Activated naive CD4-positive, alpha-beta T cell treated with anti-CD3 and anti-CD28 coated beads, Interleukin-2, amount 10 ng/mL, durations not matched to agents 7 days and 5 days (primary cell): ENCODE measurements around the gene VIT.

ENCODE experiments used
- CTCF ChIA-PET: fragments of 350-600 bp; sonication (Branson Sonifier 250); formaldehyde crosslinking; loops from one replicate; lab custom pipeline; 2021; ENCODE audit warnings: antibody characterized with exemption; lab: Charles Lee
- DNase-seq: peaks from one replicate; pipeline ENCODE4 v3.0.0-alpha.2; 2020
- H3K27ac Mint-ChIP-seq: one replicate; pipeline ENCODE4 v1.8.0; 2021; ENCODE audit warnings: mild to moderate bottlenecking, moderate library complexity, mixed read lengths
- H3K27me3 Mint-ChIP-seq: one replicate; pipeline ENCODE4 v1.8.0; 2021; ENCODE audit warnings: mild to moderate bottlenecking, mixed read lengths
- H3K36me3 Mint-ChIP-seq: one replicate; pipeline ENCODE4 v1.8.0; 2021; ENCODE audit warnings: mixed read lengths
- H3K4me1 Mint-ChIP-seq: one replicate; pipeline ENCODE4 v1.8.0; 2021; ENCODE audit warnings: mixed read lengths
- H3K4me3 Mint-ChIP-seq: one replicate; pipeline ENCODE4 v1.8.0; 2021; ENCODE audit warnings: mild to moderate bottlenecking, moderate library complexity, mixed read lengths
- H3K9me3 Mint-ChIP-seq: one replicate; pipeline ENCODE4 v1.8.0; 2021; ENCODE audit warnings: mixed read lengths

VIT gene

GRCh38 chr2:36711741-36712314 is 15.3 kb downstream of the VIT start:
- Mint-ChIP-seq H3K36me3 (no peaks in the 10 kb centered on the region), H3K9me3 (peaks cover 4% of the 10 kb centered on the region), H3K27ac (no peak overlapping the region), H3K4me1 (no peaks in the 10 kb centered on the region), H3K4me3 (no peak overlapping the region), H3K27me3 (peaks cover 18% of the 10 kb centered on the region)
- DNase-seq: no peak
- CTCF ChIA-PET: no interaction called here

GRCh38 chr2:36713310-36713709 is 16.8 kb downstream of the VIT start:
- Mint-ChIP-seq H3K36me3 (no peaks in the 10 kb centered on the region), H3K4me3 (no peak overlapping the region), H3K9me3 (peaks cover 4% of the 10 kb centered on the region), H3K27ac (no peak overlapping the region), H3K27me3 (peaks cover 7% of the 10 kb centered on the region), H3K4me1 (no peaks in the 10 kb centered on the region)
- CTCF ChIA-PET: no interaction called here
- no peak for DNase-seq

- CTCF ChIA-PET: no interaction called here
- Mint-ChIP-seq H3K9me3 (peaks cover 2% of the 10 kb centered on the region), H3K4me1 (no peaks in the 10 kb centered on the region), H3K27me3 (peaks cover 4% of the 10 kb centered on the region), H3K4me3 (no peak overlapping the region), H3K36me3 (no peaks in the 10 kb centered on the region), H3K27ac (no peak overlapping the region)
- DNase-seq: no peak
Observed at GRCh38 chr2:36716111-36716510, 19.6 kb downstream of the VIT start.

GRCh38 chr2:36717603-36718266 is 21.2 kb downstream of the VIT start:
- no peaks in the 10 kb centered on the region for H3K9me3 Mint-ChIP-seq
- H3K4me1 Mint-ChIP-seq: no peaks in the 10 kb centered on the region
- H3K27ac Mint-ChIP-seq: no peak overlapping the region
- no peak overlapping the region for H3K4me3 Mint-ChIP-seq
- DNase-seq: no peak
- no peaks in the 10 kb centered on the region for H3K36me3 Mint-ChIP-seq
- CTCF ChIA-PET: no interaction called here
- peaks cover 10% of the 10 kb centered on the region for H3K27me3 Mint-ChIP-seq

GRCh38 chr2:36727550-36727949 is 31.0 kb downstream of the VIT start:
- Mint-ChIP-seq H3K4me3 (no peak overlapping the region), H3K36me3 (no peaks in the 10 kb centered on the region), H3K27me3 (peaks cover 11% of the 10 kb centered on the region), H3K4me1 (no peaks in the 10 kb centered on the region), H3K9me3 (no peaks in the 10 kb centered on the region), H3K27ac (no peak overlapping the region)
- CTCF ChIA-PET: no interaction called here
- DNase-seq: no peak

- Mint-ChIP-seq H3K4me3 (no peak overlapping the region), H3K27ac (no peak overlapping the region), H3K36me3 (no peaks in the 10 kb centered on the region), H3K9me3 (no peaks in the 10 kb centered on the region), H3K4me1 (no peaks in the 10 kb centered on the region), H3K27me3 (peaks cover 13% of the 10 kb centered on the region)
- CTCF ChIA-PET: no interaction called here
- DNase-seq: no peak
Observed at GRCh38 chr2:36729067-36729466, 32.6 kb downstream of the VIT start.

GRCh38 chr2:36731941-36732672 is 35.6 kb downstream of the VIT start:
- Mint-ChIP-seq H3K4me1 (no peaks in the 10 kb centered on the region), H3K4me3 (no peak overlapping the region), H3K27ac (no peak overlapping the region), H3K27me3 (peaks cover 12% of the 10 kb centered on the region), H3K9me3 (no peaks in the 10 kb centered on the region), H3K36me3 (no peaks in the 10 kb centered on the region)
- CTCF ChIA-PET: no interaction called here
- DNase-seq: no peak

GRCh38 chr2:36732673-36733036 is 36.1 kb downstream of the VIT start:
- Mint-ChIP-seq H3K27me3 (peaks cover 17% of the 10 kb centered on the region), H3K27ac (no peak overlapping the region), H3K4me3 (no peak overlapping the region), H3K9me3 (no peaks in the 10 kb centered on the region), H3K4me1 (no peaks in the 10 kb centered on the region), H3K36me3 (no peaks in the 10 kb centered on the region)
- no peak for DNase-seq
- CTCF ChIA-PET: no interaction called here

- Mint-ChIP-seq H3K4me3 (no peak overlapping the region), H3K36me3 (no peaks in the 10 kb centered on the region), H3K9me3 (no peaks in the 10 kb centered on the region), H3K4me1 (no peaks in the 10 kb centered on the region), H3K27me3 (peaks cover 18% of the 10 kb centered on the region), H3K27ac (no peak overlapping the region)
- DNase-seq: no peak
- CTCF ChIA-PET: no interaction called here
Observed at GRCh38 chr2:36733215-36733614, 36.7 kb downstream of the VIT start.

GRCh38 chr2:36734304-36734703 is 37.8 kb downstream of the VIT start:
- Mint-ChIP-seq H3K27me3 (peaks cover 20% of the 10 kb centered on the region), H3K27ac (no peak overlapping the region), H3K36me3 (no peaks in the 10 kb centered on the region), H3K4me1 (no peaks in the 10 kb centered on the region), H3K4me3 (no peak overlapping the region), H3K9me3 (no peaks in the 10 kb centered on the region)
- no peak for DNase-seq
- CTCF ChIA-PET: no interaction called here

- no peak overlapping the region for H3K4me3 Mint-ChIP-seq
- peaks cover 29% of the 10 kb centered on the region for H3K27me3 Mint-ChIP-seq
- CTCF ChIA-PET: interaction anchor here (0.6 kb wide), 1 partner anchor 34 kb away, joined by 3 read pairs; no protein-coding TSS in a partner anchor
- H3K36me3 Mint-ChIP-seq: no peaks in the 10 kb centered on the region
- no peak for DNase-seq
- peaks cover 15% of the 10 kb centered on the region for H3K4me1 Mint-ChIP-seq
- no peaks in the 10 kb centered on the region for H3K9me3 Mint-ChIP-seq
- H3K27ac Mint-ChIP-seq: no peak overlapping the region
Observed at GRCh38 chr2:36737131-36737750, 40.7 kb downstream of the VIT start.

GRCh38 chr2:36740061-36740460 is 43.6 kb downstream of the VIT start:
- no peak for DNase-seq
- CTCF ChIA-PET: no interaction called here
- H3K4me1 Mint-ChIP-seq: peaks cover 15% of the 10 kb centered on the region
- H3K36me3 Mint-ChIP-seq: no peaks in the 10 kb centered on the region
- peaks cover 31% of the 10 kb centered on the region for H3K27me3 Mint-ChIP-seq
- no peak overlapping the region for H3K27ac Mint-ChIP-seq
- H3K4me3 Mint-ChIP-seq: no peak overlapping the region
- H3K9me3 Mint-ChIP-seq: no peaks in the 10 kb centered on the region

GRCh38 chr2:36741188-36741837 is 44.8 kb downstream of the VIT start:
- Mint-ChIP-seq H3K4me1 (peaks cover 15% of the 10 kb centered on the region), H3K27ac (no peak overlapping the region), H3K36me3 (no peaks in the 10 kb centered on the region), H3K27me3 (peaks cover 38% of the 10 kb centered on the region), H3K9me3 (no peaks in the 10 kb centered on the region), H3K4me3 (no peak overlapping the region)
- CTCF ChIA-PET: no interaction called here
- DNase-seq: no peak

GRCh38 chr2:36743954-36744353 is 47.4 kb downstream of the VIT start:
- H3K4me3 Mint-ChIP-seq: no peak overlapping the region
- peaks cover 42% of the 10 kb centered on the region for H3K27me3 Mint-ChIP-seq
- no peak overlapping the region for H3K27ac Mint-ChIP-seq
- CTCF ChIA-PET: no interaction called here
- no peak for DNase-seq
- H3K4me1 Mint-ChIP-seq: peaks cover 15% of the 10 kb centered on the region
- no peaks in the 10 kb centered on the region for H3K36me3 Mint-ChIP-seq
- H3K9me3 Mint-ChIP-seq: no peaks in the 10 kb centered on the region
